Measurements from ENCODE around the gene PDZD2.
A peak's percentile ranks its signal among the peaks of the same experiment; 100 is the strongest.

Gene PDZD2

GRCh38 chr5:31637851-31638250, 1.1 kb upstream of the PDZD2 start:
- DNase-seq (ENCODE audit: low spot score), result no peak
- TF ChIP-seq CTCF (IDR thresholded peaks at IDR 0.05; ENCODE audit: extremely low read depth, missing control alignments), result no peak

GRCh38 chr5:31638345-31638744, 586 bp upstream of the PDZD2 start:
- DNase-seq (ENCODE audit: low spot score), result no peak
- no peak for TF ChIP-seq CTCF (IDR thresholded peaks at IDR 0.05; ENCODE audit: extremely low read depth, missing control alignments)

- no peak for TF ChIP-seq CTCF (IDR thresholded peaks at IDR 0.05; ENCODE audit: extremely low read depth, missing control alignments)
- peak; percentile 22 for DNase-seq (ENCODE audit: low spot score)
Measured at GRCh38 chr5:31639481-31640411, 815 bp downstream of the PDZD2 start.

- TF ChIP-seq CTCF (IDR thresholded peaks at IDR 0.05; ENCODE audit: extremely low read depth, missing control alignments), result no peak
- no peak for DNase-seq (ENCODE audit: low spot score)
Measured at GRCh38 chr5:31640573-31640972, 1.6 kb downstream of the PDZD2 start.

- DNase-seq (ENCODE audit: low spot score), result no peak
- TF ChIP-seq CTCF (IDR thresholded peaks at IDR 0.05; ENCODE audit: extremely low read depth, missing control alignments), result no peak
Measured at GRCh38 chr5:31641059-31641458, 2.1 kb downstream of the PDZD2 start.

- no peak for TF ChIP-seq CTCF (IDR thresholded peaks at IDR 0.05; ENCODE audit: extremely low read depth, missing control alignments)
- DNase-seq (ENCODE audit: low spot score), result no peak
Measured at GRCh38 chr5:31641575-31641974, 2.6 kb downstream of the PDZD2 start.

GRCh38 chr5:31645420-31646081, 6.6 kb downstream of the PDZD2 start:
- no peak for DNase-seq (ENCODE audit: low spot score)
- TF ChIP-seq CTCF (IDR thresholded peaks at IDR 0.05; ENCODE audit: extremely low read depth, missing control alignments), result no peak
